Measurements from ENCODE around the gene LRRC9. TPM values are rescaled to one million over a fixed set of nuclear protein-coding genes. Genes with fewer than 3 reads are reported as not detected.
"Not testable (repeated sequence)": the region's sequence is repeated elsewhere in the genome, so short reads cannot be mapped to it uniquely, and the experiment has no call there.

The LRRC9 gene
- total RNA-seq, 2 experiments from 2014 or later, result not detected

DNA sequence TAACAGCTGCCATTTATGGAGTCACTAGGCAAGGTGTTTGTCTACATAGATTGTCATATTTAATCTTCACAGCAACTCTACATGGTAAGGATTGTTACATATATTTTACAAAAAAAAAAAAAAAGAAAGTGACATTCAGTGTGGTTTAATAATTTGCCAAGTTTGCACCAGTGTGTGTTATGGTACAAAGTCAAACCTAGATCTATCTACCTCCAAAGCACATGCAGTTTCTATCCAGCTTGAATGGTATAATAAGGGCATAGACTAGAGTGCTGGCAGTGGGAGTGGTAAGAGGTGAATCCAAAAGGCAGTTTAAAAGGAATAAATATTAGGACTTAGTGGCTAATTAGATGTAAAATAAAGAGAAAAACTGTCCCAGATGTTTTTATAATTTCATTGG, 105.6 kb downstream of the LRRC9 start:
- Mint-ChIP-seq H3K9me3 (peaks cover 2% of the 10 kb centered on the region), H3K27me3 (peaks cover 37% of the 10 kb centered on the region), H3K36me3 (ENCODE audit: low read depth) (no peaks in the 10 kb centered on the region), H3K4me3 (no peak overlapping the region), H3K4me1 (ENCODE audit: low read depth) (no peaks in the 10 kb centered on the region), H3K27ac (no peak overlapping the region)
- no peaks in the 10 kb centered on the region for H3K27me3 ChIP-seq (ENCODE audit: control insufficient read depth in 1 of 2, insufficient read depth in 2 of 2, low read length in 2 of 2)
- no peak overlapping the region for H3K27ac ChIP-seq (ENCODE audit: low read depth in 1 of 2, low read length in 2 of 2)
- ATAC-seq (ENCODE audit: poor library complexity) (no peak), DNase-seq (no peak)
- no peak overlapping the region for H3K4me3 ChIP-seq (ENCODE audit: low read length)
- intact Hi-C loops (cut with DNase I, micrococcal nuclease), result no loop called here
- ChIA-PET POLR2A (no interaction called here), CTCF (no interaction called here)
- no peaks in the 10 kb centered on the region for H3K4me1 ChIP-seq (ENCODE audit: insufficient read depth, low read length)
- TF ChIP-seq, protein P1, sequence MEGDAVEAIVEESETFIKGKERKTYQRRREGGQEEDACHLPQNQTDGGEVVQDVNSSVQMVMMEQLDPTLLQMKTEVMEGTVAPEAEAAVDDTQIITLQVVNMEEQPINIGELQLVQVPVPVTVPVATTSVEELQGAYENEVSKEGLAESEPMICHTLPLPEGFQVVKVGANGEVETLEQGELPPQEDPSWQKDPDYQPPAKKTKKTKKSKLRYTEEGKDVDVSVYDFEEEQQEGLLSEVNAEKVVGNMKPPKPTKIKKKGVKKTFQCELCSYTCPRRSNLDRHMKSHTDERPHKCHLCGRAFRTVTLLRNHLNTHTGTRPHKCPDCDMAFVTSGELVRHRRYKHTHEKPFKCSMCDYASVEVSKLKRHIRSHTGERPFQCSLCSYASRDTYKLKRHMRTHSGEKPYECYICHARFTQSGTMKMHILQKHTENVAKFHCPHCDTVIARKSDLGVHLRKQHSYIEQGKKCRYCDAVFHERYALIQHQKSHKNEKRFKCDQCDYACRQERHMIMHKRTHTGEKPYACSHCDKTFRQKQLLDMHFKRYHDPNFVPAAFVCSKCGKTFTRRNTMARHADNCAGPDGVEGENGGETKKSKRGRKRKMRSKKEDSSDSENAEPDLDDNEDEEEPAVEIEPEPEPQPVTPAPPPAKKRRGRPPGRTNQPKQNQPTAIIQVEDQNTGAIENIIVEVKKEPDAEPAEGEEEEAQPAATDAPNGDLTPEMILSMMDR (IDR thresholded peaks at IDR 0.05), result no peak
- H3K9me3 ChIP-seq (ENCODE audit: control insufficient read depth in 1 of 2, insufficient read depth in 1 of 2, low read length in 2 of 2), result no peaks in the 10 kb centered on the region
- H3K36me3 ChIP-seq (ENCODE audit: insufficient read depth, low read length), result no peaks in the 10 kb centered on the region

GRCh38 chr14:60035177-60035576, 115.2 kb downstream of the LRRC9 start:
- Mint-ChIP-seq H3K4me1 (ENCODE audit: low read depth) (no peaks in the 10 kb centered on the region), H3K27ac (no peak overlapping the region), H3K9me3 (peaks cover 3% of the 10 kb centered on the region), H3K4me3 (no peak overlapping the region), H3K36me3 (ENCODE audit: low read depth) (no peaks in the 10 kb centered on the region), H3K27me3 (peaks cover 31% of the 10 kb centered on the region)
- no peaks in the 10 kb centered on the region for H3K4me1 ChIP-seq (ENCODE audit: insufficient read depth, low read length)
- no peak for DNase-seq
- intact Hi-C loops (cut with DNase I, micrococcal nuclease), result no loop called here
- no peak for ATAC-seq (ENCODE audit: poor library complexity)
- H3K27me3 ChIP-seq (ENCODE audit: control insufficient read depth in 1 of 2, insufficient read depth in 2 of 2, low read length in 2 of 2), result no peaks in the 10 kb centered on the region
- H3K27ac ChIP-seq (ENCODE audit: low read depth in 1 of 2, low read length in 2 of 2), result no peak overlapping the region
- TF ChIP-seq, protein P1 (IDR thresholded peaks at IDR 0.05), result no peak
- no peak overlapping the region for H3K4me3 ChIP-seq (ENCODE audit: low read length)
- H3K9me3 ChIP-seq (ENCODE audit: control insufficient read depth in 1 of 2, insufficient read depth in 1 of 2, low read length in 2 of 2), result no peaks in the 10 kb centered on the region
- CTCF ChIA-PET, result no interaction called here
- H3K36me3 ChIP-seq (ENCODE audit: insufficient read depth, low read length), result no peaks in the 10 kb centered on the region
- POLR2A ChIA-PET, result no interaction called here

DNA sequence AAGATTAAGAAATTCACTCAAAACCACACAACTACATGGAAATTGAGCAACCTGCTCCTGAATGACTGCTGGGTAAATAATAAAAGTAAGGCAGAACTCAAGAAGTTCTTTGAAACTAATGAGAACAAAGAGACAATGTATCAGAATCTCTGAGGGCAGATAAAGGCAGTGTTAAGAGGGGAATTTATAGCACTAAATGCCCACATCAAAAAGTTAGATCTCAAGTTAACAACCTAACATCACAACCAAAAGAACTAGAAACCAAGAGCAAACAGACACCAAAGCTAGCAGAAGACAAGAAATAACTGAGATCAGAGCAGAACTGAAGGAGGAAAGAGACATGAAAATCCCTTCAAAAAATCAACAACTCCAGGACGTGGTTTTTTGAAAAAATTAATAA, 128.0 kb downstream of the LRRC9 start:
- H3K4me1 Mint-ChIP-seq (ENCODE audit: low read depth), result peaks cover 14% of the 10 kb centered on the region

DNA sequence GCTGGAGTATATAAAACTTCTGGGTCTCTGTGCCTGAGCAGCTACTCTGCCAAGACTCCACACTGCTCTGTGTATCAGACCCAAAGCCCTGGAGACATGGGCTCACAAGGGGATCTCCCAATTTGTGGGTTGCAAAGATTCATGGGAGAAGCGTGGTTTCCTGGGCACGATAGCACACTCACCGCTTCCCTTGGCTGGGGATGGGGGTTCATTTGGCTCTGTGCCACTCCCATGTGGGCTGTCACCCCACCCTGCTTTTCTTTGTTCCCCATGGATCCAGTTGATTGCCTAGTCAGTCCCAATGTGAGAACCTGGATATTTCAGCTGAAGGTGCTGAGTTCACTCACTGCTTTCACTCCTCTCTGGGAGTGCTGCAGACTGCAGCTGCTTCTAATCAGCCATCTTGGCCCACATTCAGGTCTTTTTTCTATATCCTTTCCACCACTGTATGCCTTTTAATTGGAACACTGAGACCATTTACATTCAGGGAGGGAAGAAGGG, 131.8 kb downstream of the LRRC9 start:
- Mint-ChIP-seq H3K4me3 (no peak overlapping the region), H3K4me1 (ENCODE audit: low read depth) (peaks cover 14% of the 10 kb centered on the region), H3K27me3 (peaks cover 16% of the 10 kb centered on the region), H3K9me3 (no peaks in the 10 kb centered on the region), H3K36me3 (ENCODE audit: low read depth) (no peaks in the 10 kb centered on the region), H3K27ac (no peak overlapping the region)
- Histone ChIP-seq H3K27ac (ENCODE audit: low read depth in 1 of 2, low read length in 2 of 2) (no peak overlapping the region), H3K9me3 (ENCODE audit: control insufficient read depth in 1 of 2, insufficient read depth in 1 of 2, low read length in 2 of 2) (peaks cover 0 to 4% of the 10 kb centered on the region in 2 experiments), H3K27me3 (ENCODE audit: control insufficient read depth in 1 of 2, insufficient read depth in 2 of 2, low read length in 2 of 2) (peaks cover 0 to 5% of the 10 kb centered on the region in 2 experiments), H3K36me3 (ENCODE audit: insufficient read depth, low read length) (no peaks in the 10 kb centered on the region), H3K4me1 (ENCODE audit: insufficient read depth, low read length) (peaks cover 10% of the 10 kb centered on the region), H3K4me3 (ENCODE audit: low read length) (no peak overlapping the region)
- CTCF ChIA-PET, result no interaction called here
- TF ChIP-seq, protein P1 (IDR thresholded peaks at IDR 0.05), result no peak
- intact Hi-C loops (cut with DNase I, micrococcal nuclease), result no loop called here
- peak; percentile 71 for ATAC-seq (ENCODE audit: poor library complexity)
- POLR2A ChIA-PET, result no interaction called here
- DNase-seq, result peak in 3 of 14 experiments; percentile 43 to 51 (median 44)

More for the DNA sequence above, 128.0 kb downstream of the LRRC9 start:
- H3K27ac ChIP-seq (ENCODE audit: low read depth in 1 of 2, low read length in 2 of 2); DNase-seq; ATAC-seq (ENCODE audit: poor library complexity); H3K9me3 Mint-ChIP-seq; H3K36me3 ChIP-seq (ENCODE audit: insufficient read depth, low read length); H3K27me3 ChIP-seq (ENCODE audit: control insufficient read depth in 1 of 2, insufficient read depth in 2 of 2, low read length in 2 of 2); POLR2A ChIA-PET; H3K4me3 Mint-ChIP-seq; intact Hi-C loops (cut with DNase I, micrococcal nuclease); H3K36me3 Mint-ChIP-seq (ENCODE audit: low read depth); H3K9me3 ChIP-seq (ENCODE audit: control insufficient read depth in 1 of 2, insufficient read depth in 1 of 2, low read length in 2 of 2); H3K27ac Mint-ChIP-seq; H3K4me3 ChIP-seq (ENCODE audit: low read length): not testable (repeated sequence)
- H3K27me3 Mint-ChIP-seq, result peaks cover 26% of the 10 kb centered on the region
- peaks cover 10% of the 10 kb centered on the region for H3K4me1 ChIP-seq (ENCODE audit: insufficient read depth, low read length)
- CTCF ChIA-PET, result interaction anchor here (1.2 kb wide), 1 partner anchor 84 kb away, joined by 4 read pairs; no protein-coding TSS in a partner anchor
